Stomach smooth muscle (tissue), 2 donors: ENCODE results near the gene SSR2.

ENCODE experiments used
- H3K27ac ChIP-seq: one replicate; pipeline ENCODE4 v1.7.0; 2013; ENCODE audit warnings: mild to moderate bottlenecking, low read length, inconsistent platforms
- H3K27me3 ChIP-seq, 2 donors: one replicate each; pipeline ENCODE4 v1.7.0; 2013; ENCODE audit warnings: low read length in 2 of 2; ENCODE audit not compliant: insufficient read depth in 2 of 2, control insufficient read depth in 1 of 2
- H3K36me3 ChIP-seq, 2 donors: one replicate each; pipeline ENCODE4 v1.7.0; 2013; ENCODE audit warnings: low read length in 2 of 2; ENCODE audit not compliant: control insufficient read depth in 2 of 2, insufficient read depth in 2 of 2
- H3K4me1 ChIP-seq: one replicate; pipeline ENCODE4 v1.7.0; 2013; ENCODE audit warnings: low read length; ENCODE audit not compliant: control insufficient read depth, insufficient read depth
- H3K4me3 ChIP-seq, 2 donors: one replicate each; pipeline ENCODE4 v1.7.0; 2013; ENCODE audit warnings: low read length in 2 of 2
- H3K9ac ChIP-seq, 2 donors: one replicate each; pipeline ENCODE4 v1.7.0; 2013; ENCODE audit warnings: low read length in 2 of 2, mild to moderate bottlenecking in 1 of 2
- H3K9me3 ChIP-seq, 2 donors: one replicate each; pipeline ENCODE4 v1.7.0; 2013; ENCODE audit warnings: low read length in 2 of 2; ENCODE audit not compliant: control insufficient read depth in 2 of 2
- donor health status: healthy.
- donor health status: Pancreatic carcinoma.

The SSR2 gene

DNA sequence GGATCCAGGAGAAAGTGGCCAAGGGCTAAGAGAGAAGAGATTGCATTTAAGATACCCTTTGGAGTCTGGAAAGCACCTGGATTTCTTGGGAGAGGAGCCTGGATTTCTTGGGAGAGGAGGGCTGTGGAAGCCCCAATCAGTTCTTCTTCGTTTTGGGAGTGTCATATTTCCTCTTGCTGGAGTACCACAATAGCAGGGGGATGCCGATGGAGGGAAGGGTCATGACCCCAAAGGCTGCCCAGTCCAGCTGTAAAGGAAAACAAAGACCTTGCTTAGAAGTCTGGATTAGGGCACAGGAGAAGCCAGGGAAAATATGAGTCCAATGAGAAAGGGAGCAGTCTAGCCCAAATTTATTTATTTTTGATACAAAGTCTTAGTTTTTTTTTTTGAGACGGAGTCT is 11.3 kb downstream of the SSR2 start:
- no peak overlapping the region for H3K4me3 ChIP-seq
- no peaks in the 10 kb centered on the region for H3K4me1 ChIP-seq
- H3K27ac ChIP-seq: no peak overlapping the region
- H3K9me3 ChIP-seq: no peaks in the 10 kb centered on the region
- no peak overlapping the region for H3K9ac ChIP-seq
- no peaks in the 10 kb centered on the region for H3K27me3 ChIP-seq
- peaks cover 31 to 43% of the 10 kb centered on the region in 2 donors for H3K36me3 ChIP-seq

DNA sequence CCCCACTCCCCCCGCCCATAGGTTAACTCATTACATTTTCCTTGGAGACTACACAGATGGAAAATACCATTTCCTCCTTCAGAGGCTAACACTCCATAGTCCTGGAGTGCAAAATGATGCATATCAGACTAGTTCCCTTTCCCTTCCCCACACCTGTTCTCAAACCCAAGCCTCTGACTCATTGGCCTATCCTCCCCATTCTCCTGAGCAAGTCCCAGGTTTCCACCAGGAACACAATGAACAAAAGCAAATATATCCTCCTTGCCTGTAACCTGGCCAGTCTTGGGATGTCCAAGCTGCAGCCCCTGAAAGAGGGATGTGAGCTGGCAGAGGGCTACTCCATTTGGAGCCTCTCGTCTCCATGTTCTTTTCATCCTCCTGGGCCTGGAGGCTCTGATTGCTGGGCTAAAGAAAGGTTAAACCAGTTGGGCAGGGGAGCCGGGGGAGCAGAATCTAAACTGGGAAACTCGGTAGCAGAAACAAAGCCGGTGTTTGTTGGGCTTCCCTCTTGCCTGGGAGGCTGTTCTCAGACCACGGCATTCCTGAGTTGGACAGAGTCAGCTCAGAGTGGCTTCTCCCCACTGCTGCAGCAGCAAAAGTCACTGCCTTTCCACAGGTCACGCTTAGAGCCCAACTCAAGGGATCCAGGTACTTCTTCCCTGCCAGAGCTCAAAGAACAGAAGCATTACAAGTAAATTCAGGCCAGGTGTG is 13.9 kb downstream of the SSR2 start:
- Histone ChIP-seq H3K27ac (no peak overlapping the region), H3K9me3 (no peaks in the 10 kb centered on the region), H3K4me1 (no peaks in the 10 kb centered on the region), H3K9ac (no peak overlapping the region), H3K27me3 (no peaks in the 10 kb centered on the region), H3K36me3 (peaks cover 20 to 27% of the 10 kb centered on the region in 2 donors), H3K4me3 (no peak overlapping the region)

GRCh38 chr1:156004843-156005584 is 15.7 kb downstream of the SSR2 start:
- Histone ChIP-seq H3K27ac (no peak overlapping the region), H3K9me3 (no peaks in the 10 kb centered on the region), H3K36me3 (peaks cover 8 to 12% of the 10 kb centered on the region in 2 donors), H3K27me3 (no peaks in the 10 kb centered on the region), H3K4me3 (no peak overlapping the region), H3K9ac (no peak overlapping the region), H3K4me1 (no peaks in the 10 kb centered on the region)

- no peak overlapping the region for H3K4me3 ChIP-seq
- no peaks in the 10 kb centered on the region for H3K27me3 ChIP-seq
- H3K9me3 ChIP-seq: no peaks in the 10 kb centered on the region
- H3K4me1 ChIP-seq: no peaks in the 10 kb centered on the region
- peaks cover 3 to 6% of the 10 kb centered on the region in 2 donors for H3K36me3 ChIP-seq
- no peak overlapping the region for H3K9ac ChIP-seq
- H3K27ac ChIP-seq: no peak overlapping the region
Observed at GRCh38 chr1:156003923-156004188, 16.9 kb downstream of the SSR2 start.

DNA sequence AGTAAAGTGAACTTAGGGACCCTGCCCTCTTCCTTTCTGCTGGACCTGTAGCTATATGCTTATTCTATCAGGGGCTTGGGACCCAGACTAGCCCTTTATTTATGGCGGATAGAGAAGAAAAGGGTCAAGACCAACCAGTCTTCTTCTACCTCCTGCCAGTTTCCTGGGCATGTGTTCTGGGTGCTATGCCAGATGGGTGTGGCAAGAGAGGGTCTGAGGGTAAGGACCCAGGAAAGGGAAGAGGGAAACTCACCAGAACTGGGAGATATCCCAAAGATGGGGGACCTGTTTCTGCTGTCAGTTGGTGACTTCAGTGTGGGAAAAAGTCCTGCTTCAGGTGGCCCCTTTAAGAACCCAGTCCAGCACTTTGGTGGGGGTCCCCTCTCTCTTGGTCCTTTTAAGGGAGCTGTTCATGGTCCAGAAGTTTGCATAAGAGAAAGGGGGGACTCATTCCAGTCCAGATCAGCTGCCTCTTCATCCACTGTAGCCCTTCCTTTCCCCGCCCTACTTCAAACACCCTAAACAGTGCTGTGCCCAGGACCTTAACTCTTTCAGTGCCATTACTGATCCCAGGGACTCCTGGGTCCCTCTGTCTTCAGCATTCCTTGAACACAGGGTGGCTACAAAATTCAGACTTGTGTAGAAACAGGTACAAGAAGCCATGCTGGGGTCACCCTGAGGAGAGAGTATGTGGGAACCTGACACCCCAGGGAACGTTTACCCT is 18.4 kb downstream of the SSR2 start:
- Histone ChIP-seq H3K27me3 (no peaks in the 10 kb centered on the region), H3K4me3 (no peak overlapping the region), H3K27ac (no peak overlapping the region), H3K4me1 (no peaks in the 10 kb centered on the region), H3K36me3 (peaks cover 0 to 2% of the 10 kb centered on the region in 2 donors), H3K9ac (no peak overlapping the region), H3K9me3 (no peaks in the 10 kb centered on the region)

- Histone ChIP-seq H3K9me3 (no peaks in the 10 kb centered on the region), H3K36me3 (peaks cover 0 to 1% of the 10 kb centered on the region in 2 donors), H3K4me1 (no peaks in the 10 kb centered on the region), H3K9ac (no peak overlapping the region), H3K27ac (no peak overlapping the region), H3K27me3 (no peaks in the 10 kb centered on the region), H3K4me3 (no peak overlapping the region)
Observed at GRCh38 chr1:156001662-156002171, 19.0 kb downstream of the SSR2 start.

- Histone ChIP-seq H3K9me3 (no peaks in the 10 kb centered on the region), H3K36me3 (no peaks in the 10 kb centered on the region), H3K27ac (no peak overlapping the region), H3K4me1 (no peaks in the 10 kb centered on the region), H3K27me3 (no peaks in the 10 kb centered on the region), H3K4me3 (no peak overlapping the region), H3K9ac (no peak overlapping the region)
Observed at GRCh38 chr1:156001021-156001661, 19.6 kb downstream of the SSR2 start.

DNA sequence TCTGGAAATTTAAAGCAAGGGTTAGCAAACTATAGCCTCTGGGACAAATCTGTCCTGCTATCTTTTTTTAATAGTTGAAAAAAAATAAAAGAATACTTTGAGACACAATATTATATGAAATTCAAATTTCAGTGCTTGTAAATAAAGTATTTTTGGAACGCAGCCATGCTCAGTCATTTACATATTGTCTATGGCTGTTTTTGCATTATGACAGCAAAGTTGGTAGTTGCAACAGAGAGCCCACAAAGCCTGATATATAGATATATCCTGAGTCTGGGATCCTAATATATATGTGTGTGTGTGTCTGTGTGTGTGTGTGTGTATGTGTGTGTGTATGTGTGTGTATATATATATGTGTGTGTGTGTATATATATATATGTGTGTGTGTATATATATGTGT is 20.8 kb downstream of the SSR2 start:
- no peaks in the 10 kb centered on the region for H3K4me1 ChIP-seq
- no peaks in the 10 kb centered on the region for H3K9me3 ChIP-seq
- H3K27me3 ChIP-seq: no peaks in the 10 kb centered on the region
- H3K36me3 ChIP-seq: no peaks in the 10 kb centered on the region
- no peak overlapping the region for H3K9ac ChIP-seq
- no peak overlapping the region for H3K4me3 ChIP-seq
- H3K27ac ChIP-seq: no peak overlapping the region

GRCh38 chr1:155996166-155996565 is 24.6 kb downstream of the SSR2 start:
- H3K9ac ChIP-seq: no peak overlapping the region

DNA sequence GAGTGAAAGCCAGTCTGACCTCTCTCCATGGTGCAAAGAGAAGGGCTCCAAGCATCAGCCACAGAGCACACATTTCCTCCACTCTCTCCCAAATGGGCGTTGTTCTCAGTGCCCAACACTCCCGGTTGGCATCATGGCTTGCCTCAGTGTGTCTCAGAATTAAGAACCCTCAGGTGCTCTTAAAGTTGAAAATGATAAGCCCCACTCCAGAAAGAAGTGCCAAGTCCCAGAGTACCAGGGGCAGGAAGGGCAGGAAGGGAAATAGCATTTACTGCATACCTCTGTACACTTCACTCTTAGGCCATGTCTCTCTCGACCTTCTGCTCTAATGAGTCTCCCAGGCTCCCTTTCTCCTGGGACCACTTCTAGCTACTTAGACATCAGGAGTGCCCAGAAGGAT is 27.2 kb downstream of the SSR2 start:
- Histone ChIP-seq H3K27ac (no peak overlapping the region), H3K9ac (no peak overlapping the region), H3K9me3 (no peaks in the 10 kb centered on the region), H3K36me3 (no peaks in the 10 kb centered on the region), H3K27me3 (no peaks in the 10 kb centered on the region), H3K4me1 (peaks cover 9% of the 10 kb centered on the region), H3K4me3 (no peak overlapping the region)

More at GRCh38 chr1:155996166-155996565, 24.6 kb downstream of the SSR2 start:
- Histone ChIP-seq H3K4me1 (no peaks in the 10 kb centered on the region), H3K36me3 (no peaks in the 10 kb centered on the region), H3K9me3 (no peaks in the 10 kb centered on the region), H3K27ac (no peak overlapping the region), H3K4me3 (no peak overlapping the region), H3K27me3 (no peaks in the 10 kb centered on the region)
